ENCODE data around the gene HMGXB4. TPM values are rescaled to one million over a fixed set of nuclear protein-coding genes. Genes with fewer than 3 reads are reported as not detected.

HMGXB4 gene
- total and polyA plus RNA-seq, 2 of the 8 experiments (the other 6 are each of a cell fraction or from before 2014, with no cell fraction given): 20.9 to 41.3 TPM

DNA sequence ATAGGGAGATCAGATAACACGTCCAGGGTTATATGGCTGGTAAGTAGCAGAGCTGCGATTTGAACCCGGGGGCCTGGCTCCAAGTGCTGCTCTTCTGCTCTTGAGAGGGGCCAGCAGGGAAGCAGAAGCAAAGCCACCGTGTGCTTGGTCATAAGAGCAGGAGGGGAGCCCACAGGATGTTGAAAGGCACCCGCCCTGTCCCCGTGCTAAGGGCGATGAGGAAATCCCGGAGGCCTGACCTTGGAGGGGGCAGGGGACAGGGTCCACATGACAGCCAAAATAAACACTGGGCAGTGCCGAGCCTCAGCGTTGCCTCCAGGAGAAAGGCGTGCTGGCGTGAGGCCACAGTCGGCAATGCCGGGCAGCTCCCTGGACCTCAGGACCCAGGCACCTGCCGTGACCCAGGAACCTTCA, 71.2 kb downstream of the HMGXB4 start:
- Histone ChIP-seq H3K14ac (ENCODE audit: insufficient read length) (no peak overlapping the region), H2AFZ (ENCODE audit: low read length) (no peak overlapping the region), H3K4me2 (ENCODE audit: insufficient read depth in 1 of 2, low read depth in 2 of 2, low read length in 2 of 2) (no peak overlapping the region), H2BK120ac (replicated peaks; ENCODE audit: low read depth, low read length) (no peak overlapping the region), H3K27me3 (replicated peaks in 1 of 4; ENCODE audit: control insufficient read depth in 3 of 4, extremely low read depth in 1 of 4, insufficient read depth in 3 of 4, low read length in 3 of 4) (no peaks in the 10 kb centered on the region), H2AK5ac (ENCODE audit: low read depth, low read length) (no peak overlapping the region), H3K9me3 (ENCODE audit: insufficient read depth in 2 of 2, low read depth in 1 of 2, low read length in 1 of 2) (no peaks in the 10 kb centered on the region), H4K8ac (ENCODE audit: extremely low read depth, insufficient read depth, low read length) (no peak overlapping the region), H3K79me1 (ENCODE audit: low read depth, low read length) (no peaks in the 10 kb centered on the region; the same call in 1 of the 2 replicates), H3K4me3 (ENCODE audit: extremely low read depth in 1 of 4, insufficient read depth in 2 of 4, low read depth in 3 of 4, low read length in 4 of 4) (no peak overlapping the region), H3K79me2 (ENCODE audit: control insufficient read depth in 1 of 2, insufficient read depth in 2 of 2, low read length in 2 of 2) (no peaks in the 10 kb centered on the region), H4K91ac (replicated peaks; ENCODE audit: insufficient read length, low read length) (no peak overlapping the region), H2BK20ac (ENCODE audit: low read length) (no peak overlapping the region), H3K18ac (ENCODE audit: extremely low read depth, low read length) (no peak overlapping the region), H4K20me1 (replicated peaks in 1 of 2; ENCODE audit: control insufficient read depth in 1 of 2, insufficient read depth in 2 of 2, low read length in 2 of 2) (peaks cover 0 to 3% of the 10 kb centered on the region in 2 experiments), H3K23me2 (ENCODE audit: low read depth, low read length) (no peaks in the 10 kb centered on the region), H4K5ac (ENCODE audit: insufficient read length, low read depth, low read length) (no peak overlapping the region), H2BK12ac (ENCODE audit: low read depth, low read length) (no peak overlapping the region), H3K4ac (replicated peaks; ENCODE audit: insufficient read length, low read depth, low read length) (no peak overlapping the region), H2BK5ac (ENCODE audit: low read depth, low read length) (no peak overlapping the region; the same call in 1 of the 2 replicates), H3K36me3 (ENCODE audit: control insufficient read depth in 2 of 4, insufficient read depth in 4 of 4, low read length in 3 of 4) (peaks cover 5 to 15% (median 8%) of the 10 kb centered on the region in 4 experiments; a peak in 6 of 8 replicates), H3K9ac (replicated peaks in 1 of 4; ENCODE audit: extremely low read depth in 1 of 4, low read depth in 3 of 4, low read length in 3 of 4) (no peak overlapping the region), H2BK15ac (ENCODE audit: low read length) (no peak overlapping the region), H3K56ac (replicated peaks; ENCODE audit: insufficient read length, low read depth, low read length) (no peak overlapping the region), H3K4me1 (replicated peaks in 1 of 4; ENCODE audit: control insufficient read depth in 3 of 4, insufficient read depth in 4 of 4, low read length in 3 of 4) (no peaks in the 10 kb centered on the region), H3K27ac (ENCODE audit: low read depth, low read length) (no peak overlapping the region), H3K23ac (ENCODE audit: insufficient read length) (no peak overlapping the region)
- TF ChIP-seq SP4 (IDR thresholded peaks at IDR 0.05; ENCODE audit: low read length) (no peak), RXRA (IDR thresholded peaks at IDR 0.05; ENCODE audit: insufficient read depth, low read depth, low read length) (no peak), CBX5 (IDR thresholded peaks at IDR 0.05; ENCODE audit: low read depth, low read length) (no peak), NRF1 (IDR thresholded peaks at IDR 0.05; ENCODE audit: low read depth, low read length) (no peak), KDM5A (IDR thresholded peaks at IDR 0.05; ENCODE audit: low read length) (no peak), JUN (IDR thresholded peaks at IDR 0.05; ENCODE audit: low read depth, low read length) (no peak)
- TF ChIP-seq, protein P1, sequence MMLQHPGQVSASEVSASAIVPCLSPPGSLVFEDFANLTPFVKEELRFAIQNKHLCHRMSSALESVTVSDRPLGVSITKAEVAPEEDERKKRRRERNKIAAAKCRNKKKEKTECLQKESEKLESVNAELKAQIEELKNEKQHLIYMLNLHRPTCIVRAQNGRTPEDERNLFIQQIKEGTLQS (IDR thresholded peaks at IDR 0.05; ENCODE audit: insufficient read depth, low read depth, low read length): no peak
- TF ChIP-seq, protein P2, sequence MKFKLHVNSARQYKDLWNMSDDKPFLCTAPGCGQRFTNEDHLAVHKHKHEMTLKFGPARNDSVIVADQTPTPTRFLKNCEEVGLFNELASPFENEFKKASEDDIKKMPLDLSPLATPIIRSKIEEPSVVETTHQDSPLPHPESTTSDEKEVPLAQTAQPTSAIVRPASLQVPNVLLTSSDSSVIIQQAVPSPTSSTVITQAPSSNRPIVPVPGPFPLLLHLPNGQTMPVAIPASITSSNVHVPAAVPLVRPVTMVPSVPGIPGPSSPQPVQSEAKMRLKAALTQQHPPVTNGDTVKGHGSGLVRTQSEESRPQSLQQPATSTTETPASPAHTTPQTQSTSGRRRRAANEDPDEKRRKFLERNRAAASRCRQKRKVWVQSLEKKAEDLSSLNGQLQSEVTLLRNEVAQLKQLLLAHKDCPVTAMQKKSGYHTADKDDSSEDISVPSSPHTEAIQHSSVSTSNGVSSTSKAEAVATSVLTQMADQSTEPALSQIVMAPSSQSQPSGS (IDR thresholded peaks at IDR 0.05; ENCODE audit: low read length): no peak
- ChIA-PET POLR2A (ENCODE audit: partially characterized antibody) (interaction anchor here (1.5 kb wide), 1 partner anchor 14 kb away, joined by 5 read pairs; no protein-coding TSS in a partner anchor), CTCF (ENCODE audit: partially characterized antibody) (interaction anchor here (0.7 to 1.2 kb wide), 3 partner anchors 18 to 102 kb away, joined by 3 to 4 read pairs (median 3); no protein-coding TSS in a partner anchor)
- WGBS, 2 experiments (ENCODE audit: extremely low coverage in 1 of 2, insufficient coverage in 1 of 2, insufficient read length in 1 of 2, insufficient replicate concordance in 2 of 2, low coverage in 1 of 2, low lambda C conversion rate in 2 of 2, missing lambda C conversion rate in 1 of 2): 97% methylated on average over 14 of the region's 15 CpGs; no CpG with 5 or more reads in 1 of the 2 experiments
- FAIRE-seq (no peak), DNase-seq (ENCODE audit: low read depth in 1 of 2, low spot score in 2 of 2) (no peak)

Data from H1 (cell line).